HG03439 (cell line): ENCODE results near the gene ZNF710.

Experiments used
- ATAC-seq: cut with Tn5 transposase; IDR thresholded peaks from one replicate; pipeline ENCODE4 v1.9.1; 2021; ENCODE audit warnings: mild to moderate bottlenecking, moderate library complexity; ENCODE audit not compliant: unreplicated experiment

ZNF710 gene

GRCh38 chr15:90015749-90016148, 14.6 kb downstream of the ZNF710 start:
- ATAC-seq, result no peak

- ATAC-seq, result no peak
Observed at GRCh38 chr15:90016721-90017120, 15.6 kb downstream of the ZNF710 start.

DNA sequence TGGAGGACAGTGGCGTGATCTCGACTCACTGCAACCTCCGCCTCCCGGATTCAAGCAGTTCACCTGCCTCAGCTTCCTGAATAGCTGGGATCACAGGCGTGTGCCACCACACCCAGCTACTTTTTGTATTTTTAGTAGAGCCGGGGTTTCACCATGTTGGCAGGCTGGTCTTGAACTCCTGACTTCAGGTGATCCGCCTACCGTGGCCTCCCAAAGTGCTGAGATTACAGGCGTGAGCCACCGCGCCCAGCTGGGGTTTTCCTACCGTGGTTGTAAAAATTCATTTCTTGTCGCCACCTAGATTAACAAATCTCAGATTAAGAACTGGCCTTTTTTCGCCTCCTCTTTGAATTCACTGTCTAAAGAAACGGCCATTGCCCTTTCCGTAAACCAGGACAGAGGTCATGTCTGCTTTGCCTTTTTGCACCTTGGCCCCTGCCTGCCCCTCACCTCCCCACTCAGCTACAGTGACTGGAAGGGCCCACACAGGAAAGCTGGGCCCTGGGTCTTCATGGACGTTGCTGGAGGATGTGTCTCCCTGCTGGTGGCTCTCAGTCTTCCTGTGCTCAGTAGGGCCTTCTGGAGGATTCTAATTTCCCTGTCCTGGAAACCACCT, 17.2 kb downstream of the ZNF710 start:
- ATAC-seq, result no peak

DNA sequence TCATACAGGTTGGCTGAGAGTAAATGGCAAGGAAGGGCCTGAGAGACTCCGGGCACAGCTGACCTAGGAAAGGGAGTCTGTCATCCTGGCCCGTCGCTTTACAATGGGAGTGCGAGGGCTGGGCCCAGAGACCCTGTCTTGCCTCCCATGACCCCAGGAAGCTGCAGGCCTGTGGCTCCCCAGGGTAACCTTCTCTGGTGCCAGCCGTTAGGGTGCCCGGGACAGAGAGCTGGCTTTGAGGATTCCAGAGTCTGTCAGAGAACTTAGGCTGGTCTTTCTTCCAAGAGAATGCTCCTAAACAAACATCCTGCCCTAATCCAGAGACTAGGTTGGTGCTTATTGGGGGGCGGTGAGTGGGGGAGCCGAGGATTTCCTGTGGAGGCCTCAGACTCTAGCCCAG, 18.5 kb downstream of the ZNF710 start:
- no peak for ATAC-seq

- no peak for ATAC-seq
Observed at GRCh38 chr15:90020021-90020735, 19.1 kb downstream of the ZNF710 start.

GRCh38 chr15:90020936-90021507, 19.9 kb downstream of the ZNF710 start:
- ATAC-seq, result no peak

DNA sequence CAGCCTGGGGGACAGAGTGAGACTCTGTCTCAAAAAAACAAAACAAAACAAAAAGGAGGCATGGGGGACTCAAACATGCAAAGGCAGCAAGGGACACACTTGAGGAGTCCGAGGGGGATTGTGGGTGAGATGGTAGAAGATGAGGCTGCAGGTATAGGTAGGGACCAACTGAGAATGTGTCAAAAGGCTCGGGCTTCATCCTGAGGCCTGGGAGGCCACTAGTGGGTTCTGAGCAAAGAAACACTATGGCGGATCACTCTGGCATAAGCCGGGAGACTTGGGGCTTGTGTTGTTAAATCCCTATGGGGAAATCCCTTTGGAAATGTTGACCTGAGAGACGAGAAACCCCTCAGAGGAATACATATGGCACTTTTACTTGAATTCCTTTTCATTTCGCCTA, 21.2 kb downstream of the ZNF710 start:
- ATAC-seq, result no peak

DNA sequence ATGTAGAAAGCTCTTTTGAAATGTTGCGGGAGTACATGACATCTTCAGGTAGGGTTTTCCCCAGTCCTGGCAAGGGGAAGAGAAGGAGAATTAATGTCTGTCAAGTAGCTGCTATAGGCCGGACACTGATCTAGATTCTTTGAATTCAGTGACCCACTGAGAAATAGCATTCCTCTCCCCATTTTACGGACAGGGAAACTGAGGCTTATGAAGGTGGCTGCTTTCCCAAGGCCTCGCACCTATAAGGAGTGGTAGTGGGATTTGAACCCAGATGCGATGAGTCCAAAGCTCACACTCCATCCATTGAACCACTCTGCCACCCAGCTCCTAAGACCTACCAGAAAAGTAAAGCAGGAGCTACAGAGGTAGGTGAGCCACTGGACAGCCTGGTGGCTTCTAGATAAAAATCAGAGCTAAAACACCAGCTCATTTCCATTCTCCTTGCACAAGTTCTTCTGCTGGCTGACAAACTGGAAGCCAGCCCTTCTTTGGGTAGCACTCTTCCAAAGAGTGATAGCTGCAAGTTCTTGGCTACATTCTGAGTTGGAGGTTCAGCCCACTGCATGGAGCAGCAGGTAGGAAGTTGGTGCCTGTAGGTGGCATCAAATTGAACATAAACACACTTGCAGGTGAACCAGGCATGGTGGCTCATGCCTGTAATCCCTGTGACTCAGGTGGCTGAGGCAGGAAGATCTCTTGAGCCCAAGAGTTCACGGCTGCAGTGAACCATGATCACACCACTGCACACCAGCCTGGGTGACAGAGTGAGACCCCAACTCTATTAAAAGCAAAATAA, 22.0 kb downstream of the ZNF710 start:
- no peak for ATAC-seq

- ATAC-seq, result no peak
Observed at GRCh38 chr15:90024406-90024805, 23.3 kb downstream of the ZNF710 start.

- no peak for ATAC-seq
Observed at GRCh38 chr15:90025489-90026033, 24.4 kb downstream of the ZNF710 start.

DNA sequence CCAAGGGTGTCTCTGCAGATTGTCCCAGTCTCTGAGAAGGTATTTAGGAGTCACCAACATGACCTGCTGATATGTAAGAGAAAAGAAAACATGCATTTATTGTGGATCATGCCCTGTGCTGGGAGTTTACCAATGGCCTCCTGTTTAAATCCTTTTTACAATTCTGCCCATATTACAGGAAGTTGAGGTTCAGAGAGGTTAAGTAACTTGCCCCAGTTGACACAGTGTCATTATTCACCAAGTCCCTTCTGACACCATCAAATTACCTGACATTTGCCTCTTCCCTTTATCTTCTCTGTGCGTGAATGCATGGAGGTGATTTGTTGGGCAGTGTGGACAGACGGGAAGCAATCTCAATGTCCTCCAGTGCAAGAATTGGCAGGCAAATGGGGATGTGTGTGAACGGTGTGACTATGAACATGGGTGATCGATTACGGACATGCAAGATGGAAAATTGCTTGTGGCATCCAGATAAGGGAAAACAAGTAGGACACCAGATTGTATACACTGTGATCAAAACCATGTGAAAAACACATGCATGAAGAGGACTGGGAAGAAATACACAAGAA, 27.3 kb downstream of the ZNF710 start:
- ATAC-seq, result no peak

- ATAC-seq, result no peak
Observed at GRCh38 chr15:90029024-90029423, 27.9 kb downstream of the ZNF710 start.

DNA sequence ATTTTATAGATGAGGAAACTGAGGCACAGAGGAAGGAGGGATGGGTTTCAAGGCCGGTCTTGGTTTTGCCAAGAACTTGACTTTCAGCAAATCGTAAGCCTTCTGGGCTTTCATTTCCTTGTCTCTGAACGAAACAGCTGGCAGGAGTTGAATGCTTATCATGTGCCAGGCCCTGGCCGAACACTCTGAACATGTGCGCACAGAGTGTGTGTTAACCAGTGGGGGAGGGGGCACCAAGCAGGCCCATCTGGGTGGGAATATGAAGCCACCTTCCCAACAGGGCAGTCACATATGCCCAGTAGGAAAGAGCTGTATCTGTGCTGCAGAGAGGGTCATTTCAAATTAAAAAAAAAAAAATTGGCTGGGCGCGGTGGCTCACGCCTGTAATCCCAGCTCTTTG, 29.3 kb downstream of the ZNF710 start:
- ATAC-seq, result no peak

DNA sequence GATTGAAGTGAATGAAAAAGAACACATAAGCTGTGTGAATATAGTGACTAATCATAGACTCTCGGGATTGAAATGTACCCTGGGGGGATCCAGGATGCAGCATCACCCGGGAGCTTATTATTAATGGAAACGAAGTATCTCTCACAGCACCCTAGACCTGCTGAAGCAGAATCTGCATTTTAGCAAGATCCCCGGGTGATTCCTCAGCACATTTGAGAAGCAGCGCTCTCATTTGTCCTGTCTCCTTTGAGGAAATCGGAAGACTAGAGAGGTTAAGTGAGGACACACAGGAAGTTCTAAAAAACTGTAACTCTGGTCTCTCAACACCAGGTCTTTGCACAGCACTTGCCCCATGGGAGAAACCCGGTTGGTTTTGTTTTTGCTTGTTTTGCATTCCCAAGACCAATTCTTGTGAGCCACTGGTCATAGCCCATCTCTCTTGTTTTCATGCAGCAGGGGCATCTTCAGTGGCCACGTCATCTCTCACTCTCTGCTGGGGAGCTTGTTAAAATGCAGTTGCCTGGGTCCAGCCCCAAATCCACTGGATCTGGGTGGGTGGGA, 30.2 kb downstream of the ZNF710 start:
- peak; percentile 85 for ATAC-seq

GRCh38 chr15:90033006-90033405, 31.9 kb downstream of the ZNF710 start:
- no peak for ATAC-seq

GRCh38 chr15:90033448-90033847, 32.3 kb downstream of the ZNF710 start:
- ATAC-seq, result no peak

DNA sequence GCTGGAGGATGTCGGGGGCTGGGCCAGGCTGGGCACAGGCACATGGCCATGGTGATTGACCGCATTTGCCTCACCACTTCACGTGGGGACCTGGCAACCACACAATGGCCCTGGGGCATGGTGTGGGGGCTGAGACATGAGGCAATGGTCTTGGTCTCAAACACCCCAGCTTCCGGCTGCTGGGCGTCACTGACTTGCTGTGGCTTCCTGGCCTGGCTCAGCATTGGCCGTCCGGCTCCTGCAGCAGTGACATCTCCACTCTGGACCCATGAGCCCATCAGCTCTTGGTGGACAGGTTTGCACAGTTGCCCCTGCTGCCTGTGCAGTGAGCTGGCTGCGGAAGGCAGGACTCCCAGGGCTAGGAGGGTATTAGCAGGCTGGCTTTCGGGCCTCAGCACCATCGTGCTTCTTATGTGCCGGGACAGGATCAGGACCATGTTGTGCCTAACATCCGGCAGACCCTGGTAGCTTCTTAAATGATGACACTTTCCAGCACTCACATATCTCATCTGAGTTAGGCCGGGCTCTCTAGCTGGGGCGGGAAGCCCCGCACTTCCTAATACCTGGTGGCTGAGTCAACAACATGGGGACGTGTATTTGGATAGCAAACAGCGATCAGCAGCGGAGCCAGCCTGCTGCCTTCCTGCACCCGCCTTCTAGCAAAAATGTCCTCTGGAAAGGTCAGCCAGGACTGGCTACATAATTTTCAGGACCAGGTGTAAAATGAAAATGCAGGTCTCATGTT, 34.1 kb downstream of the ZNF710 start:
- no peak for ATAC-seq

GRCh38 chr15:90035840-90036230, 34.7 kb downstream of the ZNF710 start:
- no peak for ATAC-seq

DNA sequence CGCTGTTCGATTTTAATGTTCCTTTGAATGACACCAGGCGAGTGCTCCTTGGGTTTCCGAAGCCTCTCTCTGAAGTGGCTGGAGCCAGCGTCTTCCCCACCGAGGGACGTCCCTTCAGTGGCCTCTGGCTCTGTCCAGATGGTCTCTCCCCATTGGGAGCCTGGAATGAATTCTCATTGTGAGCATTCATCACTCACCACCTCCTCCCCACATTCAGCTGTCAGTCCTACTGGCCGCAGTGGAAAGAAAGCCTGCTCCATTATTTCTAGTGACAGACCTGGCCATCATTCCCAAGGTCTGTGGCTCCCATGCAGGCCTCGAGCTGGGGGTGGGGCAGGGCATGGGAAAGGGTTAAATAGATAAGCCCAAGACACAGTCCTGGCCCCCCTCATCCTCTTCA, 35.2 kb downstream of the ZNF710 start:
- ATAC-seq, result no peak
